Upper lobe of left lung (tissue), 6 donors: ENCODE results near the gene AHRR. TPM values are rescaled to one million over a fixed set of nuclear protein-coding genes. Genes with fewer than 3 reads are reported as not detected.

Experiments
- ATAC-seq, 2 donors: fragments of 200-7000 bp; cut with Tn5 transposase; one replicate each; pipeline ENCODE4 v1.9.1; 2022; ENCODE audit warnings: mild to moderate bottlenecking in 2 of 2, moderate library complexity in 2 of 2; ENCODE audit not compliant: low FRiP score in 2 of 2
- DNase-seq, 2 donors: peaks; one replicate each; pipeline ENCODE4 v3.0.0-alpha.2; 2019 to 2020
- H3K27ac ChIP-seq, 4 donors: fragments of 200-600 bp; sonication (generic); one replicate each; pipeline ENCODE4 v1.5.1; 2016 to 2019
- H3K27me3 ChIP-seq, 4 donors: fragments of 200-600 bp; sonication (generic); one replicate each; pipeline ENCODE4 v1.5.1; 2017 to 2019
- H3K36me3 ChIP-seq, 4 donors: fragments of 200-600 bp; sonication (generic); one replicate each; pipeline ENCODE4 v1.5.1; 2016 to 2019
- H3K4me1 ChIP-seq, 4 donors: fragments of 200-600 bp; sonication (generic); one replicate each; pipeline ENCODE4 v1.5.1; 2018 to 2019
- H3K4me3 ChIP-seq, 4 donors: fragments of 200-600 bp; sonication (generic); one replicate each; pipeline ENCODE4 v1.5.1; 2017 to 2019; ENCODE audit warnings: mild to moderate bottlenecking in 2 of 4, moderate library complexity in 1 of 4
- H3K9me3 ChIP-seq, 4 donors: fragments of 200-600 bp; sonication (generic); one replicate each; pipeline ENCODE4 v1.5.1; 2018 to 2019
- EP300 ChIP-seq, 4 donors: sonication (generic); formaldehyde crosslinking; IDR thresholded peaks; one replicate each; pipeline ENCODE4 v1.5.1; 2017; ENCODE audit warnings: antibody characterized with exemption in 4 of 4, control low read depth in 2 of 4
- POLR2A ChIP-seq, 4 donors: fragments of 450-650 bp; IDR thresholded peaks; one replicate each; pipeline ENCODE4 v1.5.1; 2016 to 2017; ENCODE audit warnings: antibody characterized with exemption in 4 of 4, mild to moderate bottlenecking in 2 of 4
- POLR2AphosphoS5 ChIP-seq, 2 donors: sonication (generic); formaldehyde crosslinking; IDR thresholded peaks; one replicate each; pipeline ENCODE4 v1.5.1; 2017; ENCODE audit warnings: antibody characterized with exemption in 2 of 2
- WGBS, 2 donors: methylation state at CpG; one replicate each; pipeline ENCODE4 v1.1.5; 2017 to 2018; 5-methylcytosine and 5-hydroxymethylcytosine counted together
- total RNA-seq, 6 donors: library from RNA; depleted of rRNA in 4 of 6; stranded (reverse); fragments of >200 nt in 4 of 6; gene quantifications; one replicate each; pipeline versions ENCODE4 v1.1.0 to v1.2.1, GENCODE V29; 2016 to 2021
- TF ChIP-seq, protein P1 (sequence below), 6 experiments: fragments of 450-650 bp in 4 of 6; fragments of 200-600 bp in 2 of 6; sonication (generic) in 2 of 6; IDR thresholded peaks; one replicate each; pipeline ENCODE4 v1.5.1; 2016 to 2019; ENCODE audit warnings: antibody characterized with exemption in 6 of 6
- donor health status: DM: no; HTN: no; CAD: no; lungs with moderate emphysema.
- donor health status: DM: no; HTN: yes; CAD: no; lungs with severe emphysema.

The AHRR gene
- total RNA-seq, 6 donors from 2014 or later, result 1.3 to 8.6 (median 4.4) TPM

DNA sequence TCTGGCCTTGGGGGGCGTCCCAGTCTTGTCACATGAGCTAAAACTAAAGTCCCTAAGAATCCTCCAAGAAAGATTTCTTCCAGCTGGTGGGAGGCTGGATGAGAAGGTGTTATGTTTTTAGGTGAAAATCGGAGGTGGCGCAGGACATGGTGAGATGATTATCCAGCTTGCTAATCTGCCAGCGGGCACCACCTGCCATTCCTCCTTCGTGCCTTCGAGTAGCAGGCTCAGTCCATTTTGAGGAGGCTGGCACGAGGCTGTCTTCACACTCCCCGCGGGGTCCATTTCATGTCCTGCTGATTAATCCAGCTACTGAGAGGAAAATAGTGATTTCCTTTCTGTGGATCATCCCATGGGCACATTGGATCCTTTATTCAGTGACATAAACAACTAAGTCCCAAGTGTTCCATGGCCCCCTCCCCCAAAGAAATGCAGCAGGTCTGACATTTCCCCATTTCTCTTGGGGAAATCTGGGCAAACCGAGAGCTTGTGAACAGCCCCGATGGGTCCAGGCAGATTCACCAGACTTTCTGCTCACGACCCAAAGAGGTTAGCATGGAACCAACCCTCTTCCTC, 83.2 kb downstream of the AHRR start:
- Histone ChIP-seq H3K36me3 (no peaks in the 10 kb centered on the region), H3K4me3 (no peak overlapping the region), H3K4me1 (peaks cover 0 to 12% (median 5%) of the 10 kb centered on the region in 4 donors), H3K27me3 (no peaks in the 10 kb centered on the region), H3K27ac (no peak overlapping the region), H3K9me3 (no peaks in the 10 kb centered on the region)
- WGBS, 2 donors, result 87 to 92% methylated on average over 12 of the region's 12 CpGs
- TF ChIP-seq POLR2A (IDR thresholded peaks at IDR 0.05) (no peak), EP300 (IDR thresholded peaks at IDR 0.05) (no peak), POLR2AphosphoS5 (IDR thresholded peaks at IDR 0.05) (no peak)
- TF ChIP-seq, protein P1, sequence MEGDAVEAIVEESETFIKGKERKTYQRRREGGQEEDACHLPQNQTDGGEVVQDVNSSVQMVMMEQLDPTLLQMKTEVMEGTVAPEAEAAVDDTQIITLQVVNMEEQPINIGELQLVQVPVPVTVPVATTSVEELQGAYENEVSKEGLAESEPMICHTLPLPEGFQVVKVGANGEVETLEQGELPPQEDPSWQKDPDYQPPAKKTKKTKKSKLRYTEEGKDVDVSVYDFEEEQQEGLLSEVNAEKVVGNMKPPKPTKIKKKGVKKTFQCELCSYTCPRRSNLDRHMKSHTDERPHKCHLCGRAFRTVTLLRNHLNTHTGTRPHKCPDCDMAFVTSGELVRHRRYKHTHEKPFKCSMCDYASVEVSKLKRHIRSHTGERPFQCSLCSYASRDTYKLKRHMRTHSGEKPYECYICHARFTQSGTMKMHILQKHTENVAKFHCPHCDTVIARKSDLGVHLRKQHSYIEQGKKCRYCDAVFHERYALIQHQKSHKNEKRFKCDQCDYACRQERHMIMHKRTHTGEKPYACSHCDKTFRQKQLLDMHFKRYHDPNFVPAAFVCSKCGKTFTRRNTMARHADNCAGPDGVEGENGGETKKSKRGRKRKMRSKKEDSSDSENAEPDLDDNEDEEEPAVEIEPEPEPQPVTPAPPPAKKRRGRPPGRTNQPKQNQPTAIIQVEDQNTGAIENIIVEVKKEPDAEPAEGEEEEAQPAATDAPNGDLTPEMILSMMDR (IDR thresholded peaks at IDR 0.05), result no peak
- DNase-seq, result no peak
- no peak for ATAC-seq

DNA sequence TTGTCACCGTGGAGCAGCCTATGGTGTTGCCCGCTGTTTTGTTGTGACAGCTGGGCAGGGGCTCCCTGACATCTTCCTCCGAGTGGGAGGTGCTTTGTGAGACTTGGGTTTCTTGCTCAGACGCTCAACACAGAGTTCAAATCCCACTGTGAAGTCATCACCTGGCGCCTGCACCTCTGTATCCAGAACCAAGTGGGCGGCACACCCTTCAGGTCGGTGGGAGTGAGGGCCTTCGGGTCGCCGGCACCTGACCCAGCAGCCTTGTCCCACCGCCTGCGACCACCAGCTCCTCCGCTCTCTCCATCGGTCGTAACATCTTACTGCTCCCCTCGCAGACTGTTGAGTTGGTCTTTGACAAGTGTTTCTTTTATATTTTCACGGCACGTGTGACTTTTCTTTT, 83.9 kb downstream of the AHRR start:
- no peaks in the 10 kb centered on the region for H3K9me3 ChIP-seq
- ATAC-seq (no peak), DNase-seq (peak in 1 of 2 donors; percentile 37)
- TF ChIP-seq, protein P1 (IDR thresholded peaks at IDR 0.05), result no peak
- TF ChIP-seq EP300 (IDR thresholded peaks at IDR 0.05) (no peak), POLR2AphosphoS5 (IDR thresholded peaks at IDR 0.05) (no peak), POLR2A (IDR thresholded peaks at IDR 0.05) (no peak)
- H3K4me3 ChIP-seq, result no peak overlapping the region
- no peaks in the 10 kb centered on the region for H3K27me3 ChIP-seq
- no peak overlapping the region for H3K27ac ChIP-seq
- peaks cover 0 to 5% (median 0%) of the 10 kb centered on the region in 4 donors for H3K4me1 ChIP-seq
- H3K36me3 ChIP-seq, result no peaks in the 10 kb centered on the region
- 83 to 92% methylated on average over 13 to 18 of the region's 18 CpGs for WGBS, 2 donors

DNA sequence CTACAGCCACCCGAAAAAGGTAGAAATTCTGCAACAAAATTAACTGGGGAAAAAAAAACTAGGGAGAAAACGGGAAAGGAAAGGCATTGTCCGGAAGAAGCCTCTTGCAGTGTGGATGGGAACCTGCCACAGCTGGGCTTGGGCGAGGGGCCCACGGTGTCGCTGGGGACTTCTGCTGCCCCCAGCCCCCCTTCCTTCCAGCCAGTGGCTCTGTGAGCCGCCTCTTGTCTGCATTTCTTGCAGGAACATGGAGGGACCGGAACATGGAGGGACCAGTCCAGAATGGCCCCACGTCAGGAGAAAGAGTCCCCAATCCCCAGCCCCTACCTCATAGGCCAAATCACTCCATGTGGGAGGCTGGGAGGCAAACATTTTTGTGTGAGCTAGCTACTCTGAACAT, 84.5 kb downstream of the AHRR start:
- DNase-seq, result peak in 1 of 2 donors; percentile 61
- TF ChIP-seq EP300 (IDR thresholded peaks at IDR 0.05) (no peak), POLR2AphosphoS5 (IDR thresholded peaks at IDR 0.05) (no peak), POLR2A (IDR thresholded peaks at IDR 0.05) (no peak)
- TF ChIP-seq, protein P1 (IDR thresholded peaks at IDR 0.05), result no peak
- 80 to 86% methylated on average over 9 of the region's 9 CpGs for WGBS, 2 donors

DNA sequence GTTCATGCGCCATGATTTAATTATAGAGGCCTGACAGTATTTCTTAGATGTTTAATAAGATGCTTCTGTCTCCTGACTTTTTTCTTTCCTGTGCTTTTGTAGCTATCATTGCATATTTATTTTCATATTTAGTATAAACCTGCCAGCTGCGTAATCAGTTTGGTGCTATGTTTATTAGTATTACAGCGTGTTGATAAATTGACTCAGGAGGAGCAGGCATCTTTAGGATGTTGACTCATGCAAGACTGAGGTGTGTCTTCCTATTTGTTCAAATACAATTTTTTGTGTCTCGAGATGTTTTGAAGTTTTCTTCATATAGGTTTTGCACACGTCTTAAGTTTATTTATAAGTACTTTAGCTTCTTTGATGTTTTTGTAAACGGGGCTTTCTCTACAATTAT, 85.5 kb downstream of the AHRR start:
- Histone ChIP-seq H3K27me3 (no peaks in the 10 kb centered on the region), H3K27ac (no peak overlapping the region), H3K4me3 (no peak overlapping the region), H3K4me1 (no peaks in the 10 kb centered on the region), H3K9me3 (no peaks in the 10 kb centered on the region), H3K36me3 (no peaks in the 10 kb centered on the region)
- no peak for ATAC-seq
- DNase-seq, result no peak
- 65 to 71% methylated on average over 6 of the region's 6 CpGs for WGBS, 2 donors
- no peak for TF ChIP-seq EP300 (IDR thresholded peaks at IDR 0.05)
- TF ChIP-seq, protein P1 (IDR thresholded peaks at IDR 0.05), result no peak
- no peak for TF ChIP-seq POLR2AphosphoS5 (IDR thresholded peaks at IDR 0.05)
- TF ChIP-seq POLR2A (IDR thresholded peaks at IDR 0.05), result no peak

More for the DNA sequence above, 84.5 kb downstream of the AHRR start:
- Histone ChIP-seq H3K27me3 (no peaks in the 10 kb centered on the region), H3K4me3 (no peak overlapping the region), H3K27ac (no peak overlapping the region), H3K4me1 (no peaks in the 10 kb centered on the region), H3K9me3 (no peaks in the 10 kb centered on the region), H3K36me3 (no peaks in the 10 kb centered on the region)
- ATAC-seq, result no peak

DNA sequence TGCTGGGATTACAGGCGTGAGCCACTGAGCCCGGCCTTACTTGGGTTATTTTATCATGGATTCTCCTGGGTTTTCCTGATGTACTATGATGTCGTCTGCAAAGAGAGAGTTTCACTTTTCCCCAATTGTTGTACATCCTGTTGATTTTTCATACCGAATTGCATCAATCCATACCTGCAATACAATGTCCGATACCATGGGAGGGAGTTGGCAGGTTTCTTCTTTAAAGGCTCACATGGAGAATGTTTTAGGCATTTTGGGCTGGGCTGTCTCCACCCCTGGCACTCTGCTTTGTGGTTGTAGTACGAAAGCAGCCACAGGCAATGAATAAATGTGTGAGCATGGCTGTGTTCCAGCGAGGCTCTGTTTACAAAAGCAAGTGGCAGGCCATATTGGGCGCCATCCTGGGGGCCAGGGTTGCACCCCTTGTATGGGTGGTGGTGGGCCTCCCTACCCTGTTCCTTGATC, 86.3 kb downstream of the AHRR start:
- DNase-seq (no peak), ATAC-seq (no peak)
- H3K27me3 ChIP-seq, result no peaks in the 10 kb centered on the region
- TF ChIP-seq POLR2A (IDR thresholded peaks at IDR 0.05) (no peak), EP300 (IDR thresholded peaks at IDR 0.05) (no peak)
- H3K4me1 ChIP-seq, result no peaks in the 10 kb centered on the region
- no peaks in the 10 kb centered on the region for H3K36me3 ChIP-seq
- no peak overlapping the region for H3K4me3 ChIP-seq
- no peaks in the 10 kb centered on the region for H3K9me3 ChIP-seq
- 65 to 66% methylated on average over 8 of the region's 8 CpGs for WGBS, 2 donors
- H3K27ac ChIP-seq, result no peak overlapping the region
